Fibroblast of lung (primary cell): Measurements from ENCODE around the gene RPRD1B.

Source experiments
- CTCF ChIP-seq, 2 donors: IDR thresholded peaks in 1 of 2; conservative IDR thresholded peaks in 1 of 2; 1 replicate in 1 of 2; 2 replicates in 1 of 2; pipeline ENCODE4 v1.5.1; 2011 to 2012; ENCODE audit warnings: low read length in 2 of 2, control low read depth in 1 of 2, inconsistent platforms in 1 of 2, low read depth in 1 of 2, mild to moderate bottlenecking in 1 of 2
- EZH2 ChIP-seq: IDR thresholded peaks from 2 replicates; pipeline ENCODE4 v1.5.1; 2012; ENCODE audit warnings: low read length, control low read depth, mild to moderate bottlenecking; ENCODE audit errors: missing control alignments

GRCh38 chr20:38112261-38112929 is 78.8 kb downstream of the RPRD1B start:
- TF ChIP-seq CTCF (conservative IDR thresholded peaks at IDR 0.05 in 1 of 2, IDR thresholded peaks at IDR 0.05 in 1 of 2; ENCODE audit: low read depth in 1 of 2, low read length in 2 of 2) (no peak), EZH2 (no peak)
